ENCODE data around the gene SMAD6.

DNA sequence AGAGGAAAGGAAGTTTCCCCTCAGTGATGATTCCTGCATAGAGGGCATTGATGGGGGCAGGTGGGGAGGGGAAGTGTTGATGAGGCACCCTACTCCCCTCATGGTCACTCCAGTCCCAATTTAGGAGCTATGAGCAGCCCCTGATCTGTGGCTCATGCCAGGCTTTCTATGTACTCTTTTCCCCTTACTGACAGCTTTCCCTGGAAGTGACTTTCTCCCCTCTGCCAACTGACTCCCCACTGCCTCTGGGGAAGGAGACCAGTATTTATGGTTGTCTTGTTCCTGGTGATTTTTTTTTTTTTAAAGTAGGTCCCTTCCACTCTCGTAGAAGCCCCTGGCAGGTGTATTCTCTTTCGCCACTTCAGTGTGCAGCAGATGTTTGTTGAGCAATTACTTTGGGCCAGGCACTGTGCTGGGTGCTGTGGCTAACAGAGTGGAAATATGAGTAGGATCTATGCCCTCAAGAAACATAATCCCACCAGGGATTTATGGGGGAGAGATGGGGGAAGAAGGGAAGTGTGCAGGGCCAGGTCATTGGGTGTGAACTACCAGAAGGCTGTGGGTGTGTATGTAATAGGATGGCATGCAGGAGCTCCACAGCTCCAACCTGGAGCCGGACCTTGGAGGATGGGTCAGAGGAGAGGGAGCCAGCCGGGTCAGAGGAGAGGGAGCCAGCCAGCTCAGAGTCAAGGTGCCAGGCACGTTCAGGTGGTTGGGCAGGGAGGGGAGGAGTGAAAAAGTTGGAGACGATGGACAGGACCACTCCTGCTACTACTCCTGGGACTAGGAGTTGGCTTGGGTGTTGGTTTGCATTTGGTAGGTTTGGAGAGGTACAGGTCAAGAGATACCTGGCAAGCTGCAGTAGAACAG is 3.5 kb downstream of the SMAD6 start:
- TF ChIP-seq, protein P1, sequence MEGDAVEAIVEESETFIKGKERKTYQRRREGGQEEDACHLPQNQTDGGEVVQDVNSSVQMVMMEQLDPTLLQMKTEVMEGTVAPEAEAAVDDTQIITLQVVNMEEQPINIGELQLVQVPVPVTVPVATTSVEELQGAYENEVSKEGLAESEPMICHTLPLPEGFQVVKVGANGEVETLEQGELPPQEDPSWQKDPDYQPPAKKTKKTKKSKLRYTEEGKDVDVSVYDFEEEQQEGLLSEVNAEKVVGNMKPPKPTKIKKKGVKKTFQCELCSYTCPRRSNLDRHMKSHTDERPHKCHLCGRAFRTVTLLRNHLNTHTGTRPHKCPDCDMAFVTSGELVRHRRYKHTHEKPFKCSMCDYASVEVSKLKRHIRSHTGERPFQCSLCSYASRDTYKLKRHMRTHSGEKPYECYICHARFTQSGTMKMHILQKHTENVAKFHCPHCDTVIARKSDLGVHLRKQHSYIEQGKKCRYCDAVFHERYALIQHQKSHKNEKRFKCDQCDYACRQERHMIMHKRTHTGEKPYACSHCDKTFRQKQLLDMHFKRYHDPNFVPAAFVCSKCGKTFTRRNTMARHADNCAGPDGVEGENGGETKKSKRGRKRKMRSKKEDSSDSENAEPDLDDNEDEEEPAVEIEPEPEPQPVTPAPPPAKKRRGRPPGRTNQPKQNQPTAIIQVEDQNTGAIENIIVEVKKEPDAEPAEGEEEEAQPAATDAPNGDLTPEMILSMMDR (conservative IDR thresholded peaks at IDR 0.05; ENCODE audit: low read depth in 2 of 2): no peak
- TF ChIP-seq, protein P2, sequence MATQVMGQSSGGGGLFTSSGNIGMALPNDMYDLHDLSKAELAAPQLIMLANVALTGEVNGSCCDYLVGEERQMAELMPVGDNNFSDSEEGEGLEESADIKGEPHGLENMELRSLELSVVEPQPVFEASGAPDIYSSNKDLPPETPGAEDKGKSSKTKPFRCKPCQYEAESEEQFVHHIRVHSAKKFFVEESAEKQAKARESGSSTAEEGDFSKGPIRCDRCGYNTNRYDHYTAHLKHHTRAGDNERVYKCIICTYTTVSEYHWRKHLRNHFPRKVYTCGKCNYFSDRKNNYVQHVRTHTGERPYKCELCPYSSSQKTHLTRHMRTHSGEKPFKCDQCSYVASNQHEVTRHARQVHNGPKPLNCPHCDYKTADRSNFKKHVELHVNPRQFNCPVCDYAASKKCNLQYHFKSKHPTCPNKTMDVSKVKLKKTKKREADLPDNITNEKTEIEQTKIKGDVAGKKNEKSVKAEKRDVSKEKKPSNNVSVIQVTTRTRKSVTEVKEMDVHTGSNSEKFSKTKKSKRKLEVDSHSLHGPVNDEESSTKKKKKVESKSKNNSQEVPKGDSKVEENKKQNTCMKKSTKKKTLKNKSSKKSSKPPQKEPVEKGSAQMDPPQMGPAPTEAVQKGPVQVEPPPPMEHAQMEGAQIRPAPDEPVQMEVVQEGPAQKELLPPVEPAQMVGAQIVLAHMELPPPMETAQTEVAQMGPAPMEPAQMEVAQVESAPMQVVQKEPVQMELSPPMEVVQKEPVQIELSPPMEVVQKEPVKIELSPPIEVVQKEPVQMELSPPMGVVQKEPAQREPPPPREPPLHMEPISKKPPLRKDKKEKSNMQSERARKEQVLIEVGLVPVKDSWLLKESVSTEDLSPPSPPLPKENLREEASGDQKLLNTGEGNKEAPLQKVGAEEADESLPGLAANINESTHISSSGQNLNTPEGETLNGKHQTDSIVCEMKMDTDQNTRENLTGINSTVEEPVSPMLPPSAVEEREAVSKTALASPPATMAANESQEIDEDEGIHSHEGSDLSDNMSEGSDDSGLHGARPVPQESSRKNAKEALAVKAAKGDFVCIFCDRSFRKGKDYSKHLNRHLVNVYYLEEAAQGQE (IDR thresholded peaks at IDR 0.05; ENCODE audit: unreplicated experiment): no peak
- TF ChIP-seq CREB1 (CRISPR knock-in tag; IDR thresholded peaks at IDR 0.05; ENCODE audit: low read depth): no peak
- TF ChIP-seq POLR2AphosphoS5 (IDR thresholded peaks at IDR 0.05; ENCODE audit: low read depth): no peak
- no peak for TF ChIP-seq STAT1 (IDR thresholded peaks at IDR 0.05; ENCODE audit: unreplicated experiment)
- TF ChIP-seq EZH2 (IDR thresholded peaks at IDR 0.05; ENCODE audit: low read depth, unreplicated experiment): no peak
- no peak for TF ChIP-seq ZNF331 (CRISPR knock-in tag; IDR thresholded peaks at IDR 0.05; ENCODE audit: low read depth)
- no peak for TF ChIP-seq EZH2phosphoT487 (IDR thresholded peaks at IDR 0.05; ENCODE audit: unreplicated experiment)
- no peak for TF ChIP-seq JUNB (IDR thresholded peaks at IDR 0.05; ENCODE audit: unreplicated experiment)
- no peak for TF ChIP-seq ZNF114 (CRISPR knock-in tag; IDR thresholded peaks at IDR 0.05)
- no peak for TF ChIP-seq NANOG (IDR thresholded peaks at IDR 0.05; ENCODE audit: borderline replicate concordance)
- TF ChIP-seq, protein P3, sequence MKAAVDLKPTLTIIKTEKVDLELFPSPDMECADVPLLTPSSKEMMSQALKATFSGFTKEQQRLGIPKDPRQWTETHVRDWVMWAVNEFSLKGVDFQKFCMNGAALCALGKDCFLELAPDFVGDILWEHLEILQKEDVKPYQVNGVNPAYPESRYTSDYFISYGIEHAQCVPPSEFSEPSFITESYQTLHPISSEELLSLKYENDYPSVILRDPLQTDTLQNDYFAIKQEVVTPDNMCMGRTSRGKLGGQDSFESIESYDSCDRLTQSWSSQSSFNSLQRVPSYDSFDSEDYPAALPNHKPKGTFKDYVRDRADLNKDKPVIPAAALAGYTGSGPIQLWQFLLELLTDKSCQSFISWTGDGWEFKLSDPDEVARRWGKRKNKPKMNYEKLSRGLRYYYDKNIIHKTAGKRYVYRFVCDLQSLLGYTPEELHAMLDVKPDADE (IDR thresholded peaks at IDR 0.05): no peak
- TF ChIP-seq, protein P4, sequence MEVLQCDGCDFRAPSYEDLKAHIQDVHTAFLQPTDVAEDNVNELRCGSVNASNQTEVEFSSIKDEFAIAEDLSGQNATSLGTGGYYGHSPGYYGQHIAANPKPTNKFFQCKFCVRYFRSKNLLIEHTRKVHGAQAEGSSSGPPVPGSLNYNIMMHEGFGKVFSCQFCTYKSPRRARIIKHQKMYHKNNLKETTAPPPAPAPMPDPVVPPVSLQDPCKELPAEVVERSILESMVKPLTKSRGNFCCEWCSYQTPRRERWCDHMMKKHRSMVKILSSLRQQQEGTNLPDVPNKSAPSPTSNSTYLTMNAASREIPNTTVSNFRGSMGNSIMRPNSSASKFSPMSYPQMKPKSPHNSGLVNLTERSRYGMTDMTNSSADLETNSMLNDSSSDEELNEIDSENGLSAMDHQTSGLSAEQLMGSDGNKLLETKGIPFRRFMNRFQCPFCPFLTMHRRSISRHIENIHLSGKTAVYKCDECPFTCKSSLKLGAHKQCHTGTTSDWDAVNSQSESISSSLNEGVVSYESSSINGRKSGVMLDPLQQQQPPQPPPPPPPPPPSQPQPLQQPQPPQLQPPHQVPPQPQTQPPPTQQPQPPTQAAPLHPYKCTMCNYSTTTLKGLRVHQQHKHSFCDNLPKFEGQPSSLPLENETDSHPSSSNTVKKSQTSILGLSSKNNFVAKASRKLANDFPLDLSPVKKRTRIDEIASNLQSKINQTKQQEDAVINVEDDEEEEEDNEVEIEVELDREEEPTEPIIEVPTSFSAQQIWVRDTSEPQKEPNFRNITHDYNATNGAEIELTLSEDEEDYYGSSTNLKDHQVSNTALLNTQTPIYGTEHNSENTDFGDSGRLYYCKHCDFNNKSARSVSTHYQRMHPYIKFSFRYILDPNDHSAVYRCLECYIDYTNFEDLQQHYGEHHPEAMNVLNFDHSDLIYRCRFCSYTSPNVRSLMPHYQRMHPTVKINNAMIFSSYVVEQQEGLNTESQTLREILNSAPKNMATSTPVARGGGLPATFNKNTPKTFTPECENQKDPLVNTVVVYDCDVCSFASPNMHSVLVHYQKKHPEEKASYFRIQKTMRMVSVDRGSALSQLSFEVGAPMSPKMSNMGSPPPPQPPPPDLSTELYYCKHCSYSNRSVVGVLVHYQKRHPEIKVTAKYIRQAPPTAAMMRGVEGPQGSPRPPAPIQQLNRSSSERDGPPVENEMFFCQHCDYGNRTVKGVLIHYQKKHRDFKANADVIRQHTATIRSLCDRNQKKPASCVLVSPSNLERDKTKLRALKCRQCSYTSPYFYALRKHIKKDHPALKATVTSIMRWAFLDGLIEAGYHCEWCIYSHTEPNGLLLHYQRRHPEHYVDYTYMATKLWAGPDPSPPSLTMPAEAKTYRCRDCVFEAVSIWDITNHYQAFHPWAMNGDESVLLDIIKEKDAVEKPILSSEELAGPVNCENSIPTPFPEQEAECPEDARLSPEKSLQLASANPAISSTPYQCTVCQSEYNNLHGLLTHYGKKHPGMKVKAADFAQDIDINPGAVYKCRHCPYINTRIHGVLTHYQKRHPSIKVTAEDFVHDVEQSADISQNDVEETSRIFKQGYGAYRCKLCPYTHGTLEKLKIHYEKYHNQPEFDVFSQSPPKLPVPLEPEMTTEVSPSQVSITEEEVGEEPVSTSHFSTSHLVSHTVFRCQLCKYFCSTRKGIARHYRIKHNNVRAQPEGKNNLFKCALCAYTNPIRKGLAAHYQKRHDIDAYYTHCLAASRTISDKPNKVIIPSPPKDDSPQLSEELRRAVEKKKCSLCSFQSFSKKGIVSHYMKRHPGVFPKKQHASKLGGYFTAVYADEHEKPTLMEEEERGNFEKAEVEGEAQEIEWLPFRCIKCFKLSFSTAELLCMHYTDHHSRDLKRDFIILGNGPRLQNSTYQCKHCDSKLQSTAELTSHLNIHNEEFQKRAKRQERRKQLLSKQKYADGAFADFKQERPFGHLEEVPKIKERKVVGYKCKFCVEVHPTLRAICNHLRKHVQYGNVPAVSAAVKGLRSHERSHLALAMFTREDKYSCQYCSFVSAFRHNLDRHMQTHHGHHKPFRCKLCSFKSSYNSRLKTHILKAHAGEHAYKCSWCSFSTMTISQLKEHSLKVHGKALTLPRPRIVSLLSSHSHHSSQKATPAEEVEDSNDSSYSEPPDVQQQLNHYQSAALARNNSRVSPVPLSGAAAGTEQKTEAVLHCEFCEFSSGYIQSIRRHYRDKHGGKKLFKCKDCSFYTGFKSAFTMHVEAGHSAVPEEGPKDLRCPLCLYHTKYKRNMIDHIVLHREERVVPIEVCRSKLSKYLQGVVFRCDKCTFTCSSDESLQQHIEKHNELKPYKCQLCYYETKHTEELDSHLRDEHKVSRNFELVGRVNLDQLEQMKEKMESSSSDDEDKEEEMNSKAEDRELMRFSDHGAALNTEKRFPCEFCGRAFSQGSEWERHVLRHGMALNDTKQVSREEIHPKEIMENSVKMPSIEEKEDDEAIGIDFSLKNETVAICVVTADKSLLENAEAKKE (CRISPR knock-in tag; IDR thresholded peaks at IDR 0.05): no peak
